Stimulated activated naive CD8-positive, alpha-beta T cell treated with anti-CD3 and anti-CD28 coated beads, Interleukin-15, Interleukin-2, amounts not matched to agents 100 U/mL and 50 U/mL, for 24 hours (primary cell): ENCODE data around the gene PHKG2.
A peak's percentile ranks its signal among the peaks of the same experiment; 100 is the strongest.

Source experiments
- ATAC-seq: fragments of 150-1000 bp; cut with Tn5 transposase; one replicate; pipeline ENCODE4 v1.10.0; 2021
- DNase-seq: peaks from one replicate; pipeline ENCODE4 v3.0.0; 2021

PHKG2 gene

DNA sequence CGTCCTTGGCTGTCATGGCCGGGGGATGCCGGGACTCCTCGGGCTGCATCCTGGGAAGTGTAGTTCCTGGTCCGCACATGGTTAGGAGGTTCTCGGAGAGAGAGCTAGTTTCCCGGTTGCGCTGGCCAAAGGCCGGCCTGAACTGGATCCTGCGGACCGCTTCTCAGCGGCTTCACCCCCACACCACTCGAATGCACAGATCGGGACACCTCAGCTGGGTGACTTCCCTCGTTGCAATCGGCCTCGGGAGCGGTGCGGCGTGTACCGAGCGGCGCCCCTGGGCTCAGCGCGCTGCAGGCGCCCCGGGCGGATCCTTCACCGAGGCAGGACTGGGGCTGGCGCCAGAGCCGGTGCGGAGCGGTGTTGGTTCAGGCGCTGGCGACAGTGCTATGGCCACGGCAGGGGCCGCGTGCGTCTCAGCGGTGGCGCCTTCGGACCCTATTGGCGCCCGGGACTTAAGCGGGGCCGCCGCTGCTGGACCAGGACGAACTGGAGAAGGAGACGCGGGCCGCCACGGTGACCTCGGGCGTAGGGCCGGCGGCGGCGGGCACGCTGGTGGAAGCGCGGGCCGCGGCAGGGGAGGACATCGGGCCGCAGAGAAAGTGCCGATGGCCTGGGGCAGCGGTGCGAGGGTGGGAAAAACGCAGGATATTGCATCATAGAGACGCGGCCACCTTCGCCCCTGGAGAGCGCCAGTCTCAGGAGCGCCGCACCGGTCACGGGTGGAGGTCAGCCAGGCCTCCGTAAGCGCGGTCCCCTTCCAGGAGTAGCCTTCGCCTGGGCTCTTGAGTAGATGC lies 27.4 kb downstream of the PHKG2 start:
- DNase-seq (peak; percentile 76), ATAC-seq (peak; percentile 80)

DNA sequence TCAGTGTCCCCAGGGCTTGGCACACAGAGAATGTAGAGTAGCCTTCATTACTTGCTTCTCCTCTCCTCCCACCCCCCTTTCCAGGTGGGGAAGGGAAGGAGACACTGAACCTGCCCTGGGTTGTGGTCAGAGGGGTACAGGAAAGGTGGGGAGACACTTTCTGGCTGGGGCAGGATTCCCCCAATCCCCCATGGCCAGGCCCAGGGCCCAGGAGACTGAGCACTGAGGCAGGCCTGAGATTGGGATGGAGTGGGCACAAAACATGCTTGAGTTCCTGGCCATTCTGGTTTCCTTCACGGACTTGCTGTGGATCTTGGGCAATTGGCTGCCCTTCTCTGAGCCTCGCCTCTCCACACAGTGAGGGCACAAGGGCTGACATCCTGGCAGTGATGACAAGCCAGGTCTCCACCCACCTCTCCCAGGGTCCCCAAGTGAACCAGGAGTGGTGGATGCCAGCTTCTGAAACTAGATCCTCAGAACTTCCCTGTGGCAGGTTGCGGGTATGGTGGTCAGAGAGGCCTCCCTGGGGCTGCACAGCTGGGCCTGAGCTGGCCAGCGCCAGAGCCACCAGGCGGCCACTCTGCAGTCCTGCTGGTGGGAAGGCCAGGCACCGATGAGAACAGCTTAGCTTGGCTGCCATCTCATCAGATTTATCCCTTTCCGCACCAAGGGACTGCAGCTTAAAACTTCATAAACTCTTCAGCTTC lies 29.5 kb downstream of the PHKG2 start:
- DNase-seq (no peak), ATAC-seq (no peak)

DNA sequence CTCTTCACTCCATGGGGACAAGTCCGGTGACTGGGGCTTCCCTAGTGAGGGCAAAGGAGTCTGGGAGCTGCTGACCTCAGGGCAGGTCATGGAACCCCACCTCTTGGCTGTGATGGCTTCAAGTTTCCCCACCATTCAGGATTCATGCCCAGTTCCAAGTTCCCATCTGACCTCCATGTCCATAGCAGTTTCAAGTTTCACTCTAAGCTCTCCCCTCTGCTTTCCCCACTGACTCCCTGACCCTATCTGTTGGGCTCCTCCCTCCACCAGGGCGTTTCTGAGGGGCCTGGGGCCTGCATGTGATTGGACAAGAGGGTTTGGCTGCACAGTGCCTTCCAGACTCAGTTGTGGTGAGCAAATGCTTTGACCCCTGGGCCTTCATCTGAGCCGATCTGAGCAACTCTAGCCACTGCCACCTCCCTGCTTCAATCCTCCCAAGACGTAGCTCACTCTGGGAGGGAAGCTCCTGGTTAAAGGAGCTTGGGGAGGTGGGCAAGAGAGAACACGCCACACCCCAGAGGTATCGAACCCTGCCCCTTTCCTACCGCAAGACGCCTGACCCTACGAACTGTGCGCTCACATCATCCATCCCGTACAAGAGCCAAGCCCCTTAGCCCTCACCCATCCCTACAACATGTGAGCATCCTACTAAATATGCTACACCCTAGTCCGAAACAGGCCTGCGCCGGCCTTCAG lies 30.5 kb downstream of the PHKG2 start:
- no peak for DNase-seq
- no peak for ATAC-seq

DNA sequence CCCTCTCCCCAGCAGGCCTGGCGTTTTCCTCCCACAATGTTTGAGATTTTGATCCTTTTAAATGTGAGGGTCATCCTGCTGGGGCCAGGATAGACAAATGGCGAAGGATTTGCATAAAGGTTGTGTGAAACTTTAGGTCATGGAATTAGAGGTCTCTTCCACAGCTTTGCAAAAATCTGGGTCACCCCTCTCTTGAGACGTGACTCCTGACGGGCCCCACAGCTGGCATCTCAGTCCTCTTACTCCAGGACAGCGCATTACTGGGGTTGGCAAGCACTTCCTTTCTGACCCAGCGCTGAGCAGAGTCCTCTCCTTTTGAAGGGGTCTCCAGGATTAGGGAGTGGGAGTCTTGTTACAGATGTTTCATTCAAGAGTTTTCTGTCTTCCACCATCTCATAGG lies 31.4 kb downstream of the PHKG2 start:
- ATAC-seq: no peak
- no peak for DNase-seq

DNA sequence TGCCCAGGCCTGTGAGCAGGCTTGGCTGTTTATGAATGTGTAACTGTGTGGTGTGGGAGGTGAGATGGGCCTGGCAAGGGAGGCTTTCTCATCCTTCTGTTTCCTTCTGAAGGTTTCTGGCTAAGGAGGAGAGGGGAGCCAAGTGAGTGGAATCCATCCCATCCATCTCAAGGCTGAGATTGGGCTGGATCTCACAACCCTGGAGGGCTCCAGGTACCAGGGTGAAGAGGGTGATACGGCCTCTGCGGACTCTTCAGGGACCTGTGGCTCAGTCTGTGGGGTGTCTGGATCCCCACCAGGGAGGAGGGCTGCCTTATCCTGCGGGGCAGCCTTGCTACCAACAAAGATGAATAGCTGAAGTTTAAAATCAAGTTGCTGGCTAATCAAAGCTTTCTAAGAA lies 31.8 kb downstream of the PHKG2 start:
- no peak for ATAC-seq
- DNase-seq: no peak

DNA sequence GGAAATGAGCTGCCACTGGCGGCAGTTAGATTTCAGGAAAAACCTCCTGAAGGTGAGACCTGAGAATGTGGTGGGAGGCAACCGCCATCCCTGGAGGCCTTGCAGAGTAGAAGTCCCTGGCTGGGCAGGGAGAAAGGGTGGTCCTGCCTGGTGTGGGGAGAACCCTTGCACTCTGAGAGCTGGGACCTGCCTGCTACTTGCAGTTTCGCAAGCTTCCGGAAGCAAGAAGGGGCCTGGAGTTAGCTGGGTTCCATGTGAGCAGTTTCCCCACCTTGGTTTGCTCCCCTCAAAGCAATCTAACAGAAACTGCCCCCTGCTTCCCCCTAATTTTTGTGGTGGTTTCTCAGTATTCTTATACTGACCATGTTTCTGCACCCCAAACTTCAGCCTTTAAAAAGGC lies 32.3 kb downstream of the PHKG2 start:
- DNase-seq (no peak), ATAC-seq (no peak)

DNA sequence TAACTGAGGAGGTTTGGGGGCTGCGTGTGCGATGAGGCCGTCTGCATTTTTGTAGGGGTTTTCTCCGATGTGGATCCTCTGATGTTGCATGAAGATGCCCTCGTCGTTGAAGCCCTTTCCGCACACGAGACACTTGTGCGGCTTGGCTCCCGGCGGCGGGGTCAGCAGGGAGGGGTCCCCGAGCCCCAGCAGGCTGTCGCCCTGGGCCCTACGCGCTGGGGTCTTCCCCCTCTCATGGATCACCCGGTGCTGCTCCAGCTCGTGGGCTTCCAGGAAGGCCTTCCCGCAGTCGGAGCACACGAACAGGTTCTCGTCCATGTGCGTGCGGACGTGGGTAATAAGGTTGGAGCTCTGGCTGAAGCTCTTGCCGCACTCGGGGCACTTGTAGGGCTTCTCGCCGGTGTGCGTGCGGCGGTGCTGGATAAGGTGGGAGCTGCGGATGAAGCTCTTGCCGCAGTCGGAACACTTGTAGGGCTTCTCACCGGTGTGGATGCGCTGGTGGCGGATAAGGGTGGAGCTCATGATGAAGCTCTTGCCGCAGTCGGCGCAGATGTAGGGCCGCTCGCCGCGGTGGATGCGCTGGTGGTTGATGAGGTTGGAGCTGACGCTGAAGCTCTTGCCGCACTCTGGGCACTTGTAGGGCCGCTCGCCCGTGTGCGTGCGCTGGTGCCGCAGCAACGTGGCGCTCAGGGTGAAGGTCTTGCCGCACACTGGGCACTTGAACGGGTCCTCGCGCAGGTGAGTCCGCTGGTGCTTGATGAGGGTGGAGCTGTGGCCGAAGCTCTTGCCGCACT lies 34.5 kb downstream of the PHKG2 start:
- DNase-seq (no peak), ATAC-seq (no peak)

DNA sequence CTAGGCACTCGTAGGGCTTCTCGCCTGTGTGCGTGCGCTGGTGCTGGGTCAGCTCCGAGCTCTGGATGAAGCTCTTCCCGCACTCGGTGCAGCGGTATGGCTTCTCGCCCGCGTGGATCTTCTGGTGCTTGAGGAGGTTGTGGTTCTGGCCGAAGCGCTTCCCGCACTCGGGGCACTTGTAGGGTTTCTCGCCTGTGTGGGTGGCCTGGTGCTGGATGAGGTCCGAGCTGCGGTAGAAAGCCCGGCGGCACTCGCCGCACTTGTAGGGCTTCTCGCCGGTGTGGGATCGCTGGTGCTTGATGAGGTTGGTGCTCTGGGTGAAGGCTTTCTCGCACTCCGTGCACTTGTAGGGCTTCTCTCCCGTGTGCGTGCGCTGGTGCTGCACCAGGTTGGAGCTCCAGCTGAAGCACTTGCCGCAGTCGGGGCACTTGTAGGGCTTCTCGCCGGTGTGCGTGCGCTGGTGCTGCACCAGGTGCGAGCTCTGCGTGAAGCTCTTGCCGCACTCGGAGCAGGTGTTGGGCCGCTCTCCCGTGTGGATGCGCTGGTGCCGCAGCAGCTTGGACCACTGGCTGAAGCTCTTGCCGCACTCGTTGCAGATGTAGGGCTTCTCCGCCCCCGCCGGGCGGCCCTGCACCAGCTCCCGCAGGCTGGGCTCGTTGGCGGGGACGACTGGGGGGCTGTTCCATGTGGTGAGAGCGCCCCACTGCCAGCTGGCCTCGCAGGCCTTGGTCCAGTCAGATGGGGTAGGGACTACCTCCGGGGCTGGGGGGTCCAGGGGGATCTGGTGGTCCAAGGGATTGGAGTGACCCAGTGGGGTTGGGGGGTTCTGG lies 35.3 kb downstream of the PHKG2 start:
- ATAC-seq: no peak

DNA sequence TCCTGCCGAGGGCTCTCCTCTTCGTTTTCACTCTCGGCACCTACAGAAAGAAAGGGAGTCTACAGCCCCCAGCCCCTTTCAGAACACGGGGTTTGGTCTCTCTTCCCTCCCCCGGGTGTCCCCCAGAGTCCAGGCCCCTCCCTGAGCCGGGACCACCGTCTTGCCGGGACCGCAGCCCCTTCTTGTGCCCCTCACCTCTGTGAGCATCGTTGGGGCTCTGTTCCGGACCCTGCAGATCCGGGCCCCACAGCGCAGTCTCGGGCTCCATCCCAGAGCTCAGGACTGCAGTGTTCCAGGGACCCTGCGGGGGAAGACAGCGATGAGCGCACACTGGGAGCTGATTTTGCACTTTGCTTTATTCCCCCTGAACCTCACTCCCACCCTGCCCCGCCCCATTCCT lies 36.0 kb downstream of the PHKG2 start:
- DNase-seq: no peak
- ATAC-seq: no peak

More for the DNA sequence above, 35.3 kb downstream of the PHKG2 start:
- DNase-seq: no peak

DNA sequence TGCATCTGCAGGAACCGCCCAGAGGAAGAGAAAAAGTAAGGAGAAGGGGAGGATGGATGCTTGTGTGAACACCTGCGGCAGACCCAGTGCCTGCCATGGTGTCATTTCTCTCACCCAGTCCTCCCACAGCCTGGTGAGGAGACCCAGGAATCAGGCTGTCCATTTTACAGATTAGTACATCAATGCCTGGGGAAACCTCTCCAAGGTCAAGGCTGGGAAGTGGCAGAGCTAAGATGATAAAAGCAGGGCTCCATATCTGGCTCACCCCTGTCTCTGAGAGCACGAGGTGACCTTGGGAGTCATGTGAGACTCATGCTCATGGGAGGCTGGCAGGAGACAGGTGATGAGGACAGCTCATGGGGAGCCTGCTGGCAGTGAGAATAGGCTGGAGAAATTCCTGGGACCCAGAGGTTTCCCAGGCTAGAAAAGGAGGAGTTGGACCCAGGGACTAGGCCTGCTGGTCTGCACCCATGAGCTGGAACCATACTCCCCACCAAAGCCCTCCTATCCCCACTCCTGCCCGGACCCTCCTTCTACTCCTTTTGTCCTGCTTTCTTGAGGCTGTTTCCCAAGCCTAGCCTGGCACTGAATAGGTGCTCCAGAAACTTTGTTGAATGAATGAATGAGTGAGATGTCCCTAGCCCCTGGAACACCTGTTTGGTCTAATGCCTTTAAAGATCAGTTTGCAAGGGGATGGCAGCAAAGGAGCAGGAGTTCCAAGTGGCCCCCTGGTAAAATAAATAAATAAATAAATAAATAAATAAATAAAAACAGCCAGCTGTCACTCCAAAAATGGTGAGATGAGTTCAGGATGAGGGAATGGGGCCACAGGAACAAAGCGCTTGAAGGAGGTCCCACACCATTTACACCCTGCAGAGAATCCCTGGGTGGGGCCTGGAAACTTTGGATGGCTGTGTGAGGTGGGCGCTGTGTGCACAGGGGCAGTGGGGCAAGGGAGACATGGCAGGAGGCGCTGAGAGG lies 37.2 kb downstream of the PHKG2 start:
- no peak for DNase-seq

DNA sequence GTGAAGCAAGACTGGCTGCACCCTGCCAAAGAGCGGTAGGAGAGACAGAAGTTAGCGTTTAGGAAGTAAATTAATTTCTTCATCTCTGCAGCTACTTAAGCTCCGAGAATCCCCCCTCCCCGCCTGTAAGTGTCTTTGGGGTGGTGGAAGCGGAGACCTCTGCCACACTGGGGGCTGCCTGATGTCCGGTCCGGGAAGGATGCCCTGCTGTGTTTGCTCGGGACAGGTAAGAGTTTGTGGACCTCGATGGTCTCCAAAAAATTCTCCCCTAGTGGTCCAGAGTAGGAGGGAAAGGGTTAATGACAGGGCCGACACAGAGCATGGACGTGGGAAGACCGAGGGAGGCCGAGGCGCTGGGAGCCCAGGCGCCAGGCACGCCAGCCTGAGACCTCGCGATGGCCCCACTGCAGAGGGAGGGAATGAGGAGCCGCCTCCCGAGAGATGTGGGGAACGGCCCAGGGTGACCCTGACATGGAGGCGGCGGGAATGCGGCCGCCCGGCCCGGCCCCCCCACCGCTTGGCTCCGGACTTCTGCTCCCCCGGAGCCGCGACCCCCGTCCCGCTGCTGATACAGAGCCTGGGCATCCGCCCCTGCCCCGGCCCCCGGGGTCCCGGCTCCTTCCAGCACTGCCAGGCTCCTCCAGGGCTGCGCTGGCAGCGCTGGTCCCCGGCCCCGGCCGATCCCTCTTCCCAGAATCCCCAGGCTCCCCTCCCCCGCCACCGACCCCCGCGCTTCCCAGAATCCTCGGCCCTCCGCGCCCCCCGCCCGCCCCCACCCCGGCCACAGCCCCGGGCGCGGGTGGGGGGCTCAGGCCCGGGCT lies 38.1 kb downstream of the PHKG2 start:
- peak; percentile 32 for DNase-seq
- ATAC-seq: peak; percentile 50

More for the DNA sequence above, 37.2 kb downstream of the PHKG2 start:
- no peak for ATAC-seq

DNA sequence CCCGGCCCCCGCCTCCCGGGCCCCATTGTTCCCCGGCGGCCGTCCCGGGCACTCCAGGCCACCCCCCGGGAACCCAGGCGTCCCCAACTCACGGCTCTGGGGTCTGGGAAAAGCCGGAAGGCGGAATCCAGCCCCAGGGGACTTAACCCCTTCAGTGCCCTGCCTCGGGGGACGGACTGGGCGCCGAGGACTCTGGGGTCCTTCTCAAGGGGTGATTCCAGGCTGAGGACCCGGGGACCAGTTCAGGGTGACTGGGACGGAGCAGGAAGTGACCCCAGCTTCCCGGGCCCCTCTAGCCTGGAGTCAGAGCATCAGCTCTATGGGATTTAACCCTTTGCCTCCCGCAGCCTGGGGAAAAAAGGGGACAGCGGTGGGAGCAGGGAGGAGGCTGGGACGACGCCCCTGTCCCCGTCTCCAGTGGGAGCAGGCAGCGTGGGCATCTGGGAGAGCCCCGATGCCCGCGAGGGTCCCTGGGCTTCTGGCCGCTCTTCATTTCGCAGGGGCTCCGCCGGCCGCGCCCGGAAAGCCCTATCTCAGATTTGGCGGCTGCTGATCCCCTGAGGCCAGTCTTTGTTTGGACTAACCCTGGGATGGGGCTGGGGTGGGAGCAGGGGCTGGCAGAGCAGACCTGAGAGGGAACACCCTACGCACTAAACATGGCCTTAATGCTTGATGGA lies 38.8 kb downstream of the PHKG2 start, which contains the start of gene ZNF629:
Gene ZNF629 (minus strand): TSS at position 270 of the 677 bp plus-strand sequence. CDS start 2,723 bp downstream, outside the sequence.
- peak; percentile 32 for DNase-seq
- no peak for ATAC-seq

DNA sequence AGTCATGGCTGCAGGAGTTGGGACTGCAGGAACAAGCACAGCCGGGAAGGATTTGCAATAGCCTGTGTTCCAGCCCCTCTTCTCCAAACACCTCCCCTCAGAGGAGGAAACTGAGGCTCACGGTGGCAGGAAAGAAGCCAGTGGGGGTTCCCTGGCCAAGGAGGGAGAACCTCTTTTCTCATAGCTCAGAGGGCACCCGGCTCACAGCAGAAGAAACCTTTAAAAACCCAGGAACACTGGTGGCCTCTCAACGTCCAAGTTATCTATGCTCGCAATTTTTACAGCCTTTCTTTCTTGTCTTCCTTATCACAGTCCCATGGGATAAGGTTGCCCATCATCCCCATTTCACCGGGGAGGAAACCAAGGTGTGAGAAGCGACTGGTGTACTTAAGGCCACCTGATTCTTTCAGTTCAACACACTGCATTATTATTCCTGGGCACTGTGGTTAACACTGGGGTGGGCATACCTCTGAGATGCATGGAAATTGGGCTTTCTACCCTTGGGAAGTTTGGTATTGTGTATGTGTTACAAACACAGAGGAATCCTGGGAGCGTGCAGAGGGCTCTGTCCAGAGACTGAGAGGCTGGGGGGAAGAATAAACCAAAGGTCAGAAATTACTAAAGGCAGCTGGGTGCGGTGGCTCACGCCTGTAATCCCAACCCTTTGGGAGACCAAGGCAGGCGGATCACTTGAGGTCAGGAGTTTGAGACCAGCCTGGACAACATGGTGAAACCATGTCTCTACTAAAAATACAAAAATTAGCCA lies 39.6 kb downstream of the PHKG2 start:
- DNase-seq: no peak
- no peak for ATAC-seq

DNA sequence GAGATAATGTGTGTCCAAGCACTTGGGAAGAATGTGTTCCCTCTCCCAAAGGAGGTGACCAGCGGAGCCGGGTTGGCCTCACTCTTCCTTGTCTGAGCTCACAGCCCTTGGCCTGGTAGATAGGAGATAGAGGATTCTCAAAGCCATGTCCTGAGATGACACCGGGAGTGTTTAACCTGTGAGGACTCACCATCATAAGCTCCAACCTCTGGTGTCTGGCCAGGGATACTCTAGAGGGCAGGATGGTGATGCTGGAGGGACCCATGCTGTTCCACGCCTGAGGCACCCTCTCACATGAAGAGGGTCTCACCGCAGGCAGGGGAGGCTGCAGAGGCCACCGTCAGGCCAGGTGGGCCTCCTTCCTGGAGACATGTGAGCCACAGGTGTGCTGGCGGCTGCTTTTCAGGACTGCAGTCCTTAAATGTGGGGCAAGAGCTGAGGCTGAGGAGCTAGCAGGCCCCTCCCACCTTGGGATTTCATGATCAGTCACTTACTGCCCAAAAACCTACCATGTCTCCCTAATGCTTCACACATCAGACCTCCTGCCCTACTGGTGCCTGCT lies 45.4 kb downstream of the PHKG2 start:
- DNase-seq: no peak
- no peak for ATAC-seq

DNA sequence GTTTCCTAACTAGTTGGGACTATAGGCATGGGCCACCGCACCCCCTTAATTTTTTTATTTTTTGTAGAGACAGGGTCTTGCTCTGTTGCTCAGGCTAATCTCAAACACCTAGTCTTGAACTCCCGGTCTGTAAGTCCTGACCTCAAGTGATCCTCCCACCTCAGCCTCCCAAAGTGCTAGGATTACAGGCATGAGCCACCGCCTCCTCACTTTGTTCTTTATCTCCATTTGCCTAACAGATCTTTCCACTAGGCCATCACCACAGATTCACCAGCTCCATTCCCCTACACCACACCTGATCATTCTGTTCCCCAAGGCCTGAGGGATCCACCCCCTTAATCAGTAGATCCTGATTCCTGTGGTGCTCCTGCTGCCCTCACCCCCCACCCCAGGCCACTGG lies 46.4 kb downstream of the PHKG2 start:
- DNase-seq: no peak

DNA sequence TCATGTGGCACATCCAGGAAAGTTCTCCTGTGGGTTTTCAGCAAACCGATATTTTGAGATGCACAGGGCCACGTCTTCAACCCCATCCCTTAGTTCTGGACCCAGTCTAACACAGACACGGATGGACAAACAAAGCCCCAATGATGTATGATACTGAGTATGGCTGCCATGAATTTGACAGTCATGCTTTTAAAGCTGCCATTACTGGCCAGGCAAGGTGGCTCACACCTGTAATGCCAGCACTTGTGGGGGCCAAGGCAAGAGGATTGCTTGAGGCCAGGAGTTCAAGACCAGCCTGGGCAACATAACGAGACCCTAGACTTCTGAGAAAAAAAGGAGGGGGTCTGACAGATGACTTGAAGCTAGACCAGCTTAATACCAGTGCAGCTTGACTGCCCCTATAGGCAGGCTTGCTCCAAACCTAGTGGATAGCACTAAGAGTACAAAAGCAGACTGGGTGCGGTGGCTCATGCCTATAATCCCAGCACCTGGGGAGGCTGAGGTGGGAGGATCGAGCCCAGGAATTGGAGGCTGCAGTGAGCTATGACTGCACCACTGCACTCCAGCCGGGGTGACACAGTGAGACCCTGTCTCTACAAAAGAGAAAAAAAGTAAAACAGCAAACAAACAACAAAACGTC lies 49.6 kb downstream of the PHKG2 start:
- no peak for ATAC-seq
- no peak for DNase-seq

More for the DNA sequence above, 46.4 kb downstream of the PHKG2 start:
- no peak for ATAC-seq
